ENCODE data around the gene SCD. TPM values are rescaled to one million over a fixed set of nuclear protein-coding genes. Genes with fewer than 3 reads are reported as not detected.

SCD gene
- total and polyA plus RNA-seq, 10 of the 15 experiments (the other 5 are each of a cell fraction or from before 2014, with no cell fraction given) = 68.7 to 279 (median 99.5) TPM

- no peak for TF ChIP-seq EZH2 (IDR thresholded peaks at IDR 0.05; ENCODE audit: borderline replicate concordance, control insufficient read depth, low read depth, low read length)
- TF ChIP-seq, protein P1, sequence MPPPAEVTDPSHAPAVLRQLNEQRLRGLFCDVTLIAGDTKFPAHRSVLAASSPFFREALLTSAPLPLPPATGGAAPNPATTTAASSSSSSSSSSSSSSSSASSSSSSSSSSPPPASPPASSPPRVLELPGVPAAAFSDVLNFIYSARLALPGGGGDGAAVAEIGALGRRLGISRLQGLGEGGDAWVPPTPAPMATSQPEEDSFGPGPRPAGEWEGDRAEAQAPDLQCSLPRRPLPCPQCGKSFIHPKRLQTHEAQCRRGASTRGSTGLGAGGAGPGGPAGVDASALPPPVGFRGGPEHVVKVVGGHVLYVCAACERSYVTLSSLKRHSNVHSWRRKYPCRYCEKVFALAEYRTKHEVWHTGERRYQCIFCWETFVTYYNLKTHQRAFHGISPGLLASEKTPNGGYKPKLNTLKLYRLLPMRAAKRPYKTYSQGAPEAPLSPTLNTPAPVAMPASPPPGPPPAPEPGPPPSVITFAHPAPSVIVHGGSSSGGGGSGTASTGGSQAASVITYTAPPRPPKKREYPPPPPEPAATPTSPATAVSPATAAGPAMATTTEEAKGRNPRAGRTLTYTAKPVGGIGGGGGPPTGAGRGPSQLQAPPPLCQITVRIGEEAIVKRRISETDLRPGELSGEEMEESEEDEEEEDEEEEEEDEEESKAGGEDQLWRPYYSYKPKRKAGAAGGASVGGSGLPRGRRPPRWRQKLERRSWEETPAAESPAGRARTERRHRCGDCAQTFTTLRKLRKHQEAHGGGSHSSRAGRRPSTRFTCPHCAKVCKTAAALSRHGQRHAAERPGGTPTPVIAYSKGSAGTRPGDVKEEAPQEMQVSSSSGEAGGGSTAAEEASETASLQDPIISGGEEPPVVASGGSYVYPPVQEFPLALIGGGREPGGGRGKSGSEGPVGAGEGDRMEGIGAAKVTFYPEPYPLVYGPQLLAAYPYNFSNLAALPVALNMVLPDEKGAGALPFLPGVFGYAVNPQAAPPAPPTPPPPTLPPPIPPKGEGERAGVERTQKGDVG (CRISPR knock-in tag; IDR thresholded peaks at IDR 0.05) = no peak
- TF ChIP-seq, protein P2, sequence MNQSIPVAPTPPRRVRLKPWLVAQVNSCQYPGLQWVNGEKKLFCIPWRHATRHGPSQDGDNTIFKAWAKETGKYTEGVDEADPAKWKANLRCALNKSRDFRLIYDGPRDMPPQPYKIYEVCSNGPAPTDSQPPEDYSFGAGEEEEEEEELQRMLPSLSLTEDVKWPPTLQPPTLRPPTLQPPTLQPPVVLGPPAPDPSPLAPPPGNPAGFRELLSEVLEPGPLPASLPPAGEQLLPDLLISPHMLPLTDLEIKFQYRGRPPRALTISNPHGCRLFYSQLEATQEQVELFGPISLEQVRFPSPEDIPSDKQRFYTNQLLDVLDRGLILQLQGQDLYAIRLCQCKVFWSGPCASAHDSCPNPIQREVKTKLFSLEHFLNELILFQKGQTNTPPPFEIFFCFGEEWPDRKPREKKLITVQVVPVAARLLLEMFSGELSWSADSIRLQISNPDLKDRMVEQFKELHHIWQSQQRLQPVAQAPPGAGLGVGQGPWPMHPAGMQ (IDR thresholded peaks at IDR 0.05; ENCODE audit: borderline replicate concordance) = no peak
- TF ChIP-seq NFIC (IDR thresholded peaks at IDR 0.05; ENCODE audit: low read depth, low read length) = no peak
- TF ChIP-seq CREB1 (IDR thresholded peaks at IDR 0.05; ENCODE audit: low read depth) = no peak
- TF ChIP-seq CBX5 (IDR thresholded peaks at IDR 0.05; ENCODE audit: low read depth) = no peak
Measured at GRCh38 chr10:100401631-100402328, 54.7 kb downstream of the SCD start (continued).

- Histone ChIP-seq H2AFZ (ENCODE audit: control insufficient read depth, low read depth, low read length) (no peak overlapping the region), H3K4me2 (ENCODE audit: control insufficient read depth, insufficient read depth) (no peak overlapping the region), H3K4me1 (ENCODE audit: control insufficient read depth, insufficient read depth, low read length) (no peaks in the 10 kb centered on the region), H3K27me3 (replicated peaks in 1 of 2; ENCODE audit: control insufficient read depth in 2 of 2, insufficient read depth in 2 of 2, low read length in 1 of 2) (no peaks in the 10 kb centered on the region), H3K4me3 (no peak overlapping the region), H4K20me1 (ENCODE audit: control insufficient read depth, insufficient read depth) (no peaks in the 10 kb centered on the region), H3K79me2 (ENCODE audit: control insufficient read depth, insufficient read depth, low read length) (no peaks in the 10 kb centered on the region), H3K9me3 (replicated peaks; ENCODE audit: control insufficient read depth, insufficient read depth, low read length) (no peaks in the 10 kb centered on the region; the same call in 2 of the 3 replicates), H3K9ac (ENCODE audit: control insufficient read depth, insufficient read depth, low read length) (no peak overlapping the region), H3K36me3 (ENCODE audit: control insufficient read depth in 2 of 2, insufficient read depth in 2 of 2, low read length in 1 of 2) (no peaks in the 10 kb centered on the region), H3K27ac (ENCODE audit: control insufficient read depth, insufficient read depth) (no peak overlapping the region)
- WGBS (ENCODE audit: insufficient coverage, insufficient replicate concordance, low lambda C conversion rate, missing lambda C conversion rate) = 56% methylated on average over 3 of the region's 3 CpGs
- DNase-seq (ENCODE audit: low read depth, low spot score) (no peak), ATAC-seq (no peak), FAIRE-seq (no peak)
- ChIA-PET POLR2A (no interaction called here), CTCF (interaction anchor here (1.0 to 1.1 kb wide), 2 partner anchors 34 to 115 kb away, joined by 3 read pairs; no protein-coding TSS in a partner anchor), RAD21 (ENCODE audit: unreplicated experiment) (interaction anchor here (0.8 kb wide), 1 partner anchor 52 kb away, joined by 3 read pairs; no protein-coding TSS in a partner anchor), SMC1A (ENCODE audit: uncharacterized antibody, unreplicated experiment) (interaction anchor here (1.0 to 1.6 kb wide), 2 partner anchors 24 to 29 kb away, joined by 3 to 4 read pairs; no protein-coding TSS in a partner anchor)
- no TSS peak for BruUV-seq (replicated peaks)
- in situ Hi-C loops (cut with MboI) = no loop called here
- intact Hi-C loops (cut with micrococcal nuclease; ENCODE audit: unreplicated experiment) = no loop called here
- TF ChIP-seq NR2C1 (IDR thresholded peaks at IDR 0.05) = no peak
- no peak for TF ChIP-seq CHD1 (IDR thresholded peaks at IDR 0.05; ENCODE audit: low read depth, low read length)
- no peak for TF ChIP-seq POU2F2 (IDR thresholded peaks at IDR 0.05; ENCODE audit: borderline replicate concordance, low read depth, low read length)
- TF ChIP-seq SREBF2 (IDR thresholded peaks at IDR 0.05; ENCODE audit: low read length) = no peak
- no peak for TF ChIP-seq NFYA (IDR thresholded peaks at IDR 0.05; ENCODE audit: borderline replicate concordance, low read depth, low read length)
- no peak for TF ChIP-seq ZNF274 (IDR thresholded peaks at IDR 0.05; ENCODE audit: insufficient read depth, insufficient read length)
- TF ChIP-seq CREB1 (IDR thresholded peaks at IDR 0.05; ENCODE audit: low read depth) = no peak
- no peak for TF ChIP-seq ETV6 (conservative IDR thresholded peaks at IDR 0.05 in 1 of 2, IDR thresholded peaks at IDR 0.05 in 1 of 2; ENCODE audit: borderline replicate concordance in 1 of 2, low read depth in 1 of 2)
- no peak for TF ChIP-seq RAD21 (IDR thresholded peaks at IDR 0.05; ENCODE audit: insufficient read depth, low read depth, low read length)
- no peak for TF ChIP-seq USF2 (IDR thresholded peaks at IDR 0.05; ENCODE audit: borderline replicate concordance, low read depth, low read length)
- TF ChIP-seq NFXL1 (IDR thresholded peaks at IDR 0.05; ENCODE audit: borderline replicate concordance) = no peak
- no peak for TF ChIP-seq POLR2A (IDR thresholded peaks at IDR 0.05; ENCODE audit: low read depth, low read length)
Measured at GRCh38 chr10:100403734-100404133, 56.7 kb downstream of the SCD start.

Data from GM12878 (cell line).